GM18502 (cell line): Measurements from ENCODE around the gene SRSF2.

Experiments used
- ATAC-seq: cut with Tn5 transposase; IDR thresholded peaks from one replicate; pipeline ENCODE4 v1.9.1; 2021; ENCODE audit warnings: mild to moderate bottlenecking; ENCODE audit not compliant: unreplicated experiment, poor library complexity

SRSF2 gene

GRCh38 chr17:76685366-76685765, 51.8 kb downstream of the SRSF2 start:
- ATAC-seq = no peak

GRCh38 chr17:76684756-76685155, 52.4 kb downstream of the SRSF2 start:
- no peak for ATAC-seq
